Erythroblast (primary cell): ENCODE data around the gene TSSK6.

Source experiments
- DNase-seq, 2 experiments: peaks; one replicate each; lab custom pipeline; 2025; lab: John Stamatoyannopoulos, UW
- GATA1 ChIP-seq: IDR thresholded peaks from 2 replicates; pipeline ENCODE4 v1.6.1; 2011; ENCODE audit warnings: low read depth, mild to moderate bottlenecking, control low read depth, low read length, moderate library complexity
- POLR2A ChIP-seq: IDR thresholded peaks from 2 replicates; pipeline ENCODE4 v1.6.1; 2011; ENCODE audit warnings: mild to moderate bottlenecking, low read length

TSSK6 gene

DNA sequence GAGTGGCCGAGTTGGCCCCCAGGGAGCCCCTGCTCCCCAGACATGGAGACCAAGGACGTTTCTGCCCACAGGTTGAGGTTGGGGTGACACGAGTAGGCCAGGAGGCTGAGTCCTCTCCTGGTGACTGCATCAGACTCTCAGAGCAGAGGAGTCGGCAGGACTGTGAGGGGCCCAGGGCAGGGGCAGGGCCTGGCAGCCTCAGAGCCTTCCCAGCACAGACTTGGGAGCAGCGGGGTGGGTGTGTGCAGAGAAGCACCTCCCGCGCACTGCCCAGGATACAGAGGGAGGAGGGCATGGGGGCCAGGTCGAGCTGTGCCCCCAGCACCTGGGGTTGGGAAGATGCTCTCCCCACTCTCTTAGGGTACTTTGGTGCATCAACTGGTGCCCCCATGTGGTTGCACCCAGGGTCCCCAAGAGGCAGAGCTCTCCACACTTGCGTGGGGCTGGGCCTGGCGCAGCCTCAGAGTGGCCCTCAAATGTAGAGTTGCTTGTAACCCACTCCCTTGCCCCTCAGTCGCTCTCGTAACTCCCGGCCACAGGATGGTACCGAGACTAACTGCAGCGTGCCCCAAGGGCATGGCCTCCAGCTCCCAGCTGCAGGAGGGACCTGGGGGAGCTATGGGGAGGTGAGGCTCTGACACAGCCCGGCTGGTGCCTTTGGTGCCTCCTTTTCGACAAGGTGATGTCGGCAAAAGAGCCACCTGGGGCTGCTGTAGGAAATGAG, 15.9 kb downstream of the TSSK6 start:
- TF ChIP-seq POLR2A (no peak), GATA1 (no peak)
- DNase-seq = no peak

DNA sequence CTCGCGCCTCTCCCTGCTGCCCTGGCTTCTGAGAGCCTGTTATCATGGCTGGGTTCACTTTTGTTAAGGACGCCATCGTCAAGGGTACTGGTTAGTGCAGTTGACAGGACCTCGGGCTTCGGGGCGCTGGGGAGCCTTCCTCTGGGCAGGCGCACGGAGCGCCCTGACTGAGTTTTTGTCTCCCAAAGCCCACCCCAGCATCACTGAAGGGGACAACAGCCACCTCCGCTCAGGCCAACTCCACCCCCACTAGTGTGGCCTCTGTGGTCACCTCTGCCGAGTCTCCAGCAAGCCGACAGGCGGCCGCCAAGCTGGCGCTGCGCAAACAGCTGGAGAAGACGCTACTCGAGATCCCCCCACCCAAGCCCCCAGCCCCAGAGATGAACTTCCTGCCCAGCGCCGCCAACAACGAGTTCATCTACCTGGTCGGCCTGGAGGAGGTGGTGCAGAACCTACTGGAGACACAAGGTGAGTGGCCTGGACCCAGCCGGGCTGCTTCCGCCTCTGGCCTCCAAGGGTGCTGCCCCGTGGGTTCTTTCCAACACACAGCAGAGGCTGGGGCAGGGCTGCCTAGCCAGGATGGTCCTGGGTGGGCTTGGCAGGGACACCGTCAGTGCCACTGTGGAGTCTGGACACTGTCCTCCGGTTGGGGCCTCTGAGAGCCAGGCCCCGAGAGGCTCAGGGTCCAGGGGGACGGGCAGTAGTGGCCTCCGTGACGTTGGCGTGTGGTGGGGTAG, 16.9 kb downstream of the TSSK6 start:
- no peak for DNase-seq
- no peak for TF ChIP-seq POLR2A
- no peak for TF ChIP-seq GATA1

DNA sequence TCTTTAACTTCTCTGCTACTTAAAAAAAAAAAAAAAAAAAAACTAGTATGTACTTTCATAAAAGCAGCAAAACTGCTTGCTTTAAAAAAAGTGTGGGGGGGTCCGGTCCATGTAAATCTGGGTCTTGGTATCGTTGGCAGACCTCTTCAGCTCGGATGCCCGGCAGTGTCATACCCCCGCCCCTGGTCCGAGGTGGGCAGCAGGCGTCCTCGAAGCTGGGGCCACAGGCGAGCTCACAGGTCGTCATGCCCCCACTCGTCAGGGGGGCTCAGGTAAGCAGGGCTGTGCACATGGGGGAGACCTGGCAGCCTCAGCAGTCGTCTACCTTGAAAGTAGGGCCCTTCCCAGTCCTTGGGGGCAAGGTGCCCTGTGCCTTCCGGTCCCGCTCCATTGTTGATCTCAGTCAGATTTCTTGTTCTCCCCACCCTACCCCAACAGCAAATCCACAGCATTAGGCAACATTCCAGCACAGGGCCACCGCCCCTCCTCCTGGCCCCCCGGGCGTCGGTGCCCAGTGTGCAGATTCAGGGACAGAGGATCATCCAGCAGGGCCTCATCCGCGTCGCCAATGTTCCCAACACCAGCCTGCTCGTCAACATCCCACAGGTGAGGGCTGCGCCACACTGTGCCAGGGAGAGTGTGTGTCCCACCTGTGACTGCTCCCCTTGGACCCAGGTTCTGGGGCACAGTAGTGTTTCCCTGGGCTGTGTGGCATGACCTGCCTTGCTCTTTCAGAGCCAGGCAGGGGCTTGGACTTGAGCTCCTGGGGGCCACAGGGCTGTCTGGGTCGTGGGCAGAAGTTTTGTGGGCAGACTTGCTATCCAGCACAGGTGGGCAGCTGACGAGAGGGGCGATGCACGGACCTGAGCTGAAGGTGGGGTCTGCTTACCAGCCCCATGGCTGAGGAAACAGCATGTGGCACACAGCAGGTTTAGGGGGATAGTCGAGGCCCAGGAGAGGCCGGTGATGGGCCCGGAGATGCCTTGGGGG, 19.4 kb downstream of the TSSK6 start:
- no peak for DNase-seq
- TF ChIP-seq POLR2A = no peak

DNA sequence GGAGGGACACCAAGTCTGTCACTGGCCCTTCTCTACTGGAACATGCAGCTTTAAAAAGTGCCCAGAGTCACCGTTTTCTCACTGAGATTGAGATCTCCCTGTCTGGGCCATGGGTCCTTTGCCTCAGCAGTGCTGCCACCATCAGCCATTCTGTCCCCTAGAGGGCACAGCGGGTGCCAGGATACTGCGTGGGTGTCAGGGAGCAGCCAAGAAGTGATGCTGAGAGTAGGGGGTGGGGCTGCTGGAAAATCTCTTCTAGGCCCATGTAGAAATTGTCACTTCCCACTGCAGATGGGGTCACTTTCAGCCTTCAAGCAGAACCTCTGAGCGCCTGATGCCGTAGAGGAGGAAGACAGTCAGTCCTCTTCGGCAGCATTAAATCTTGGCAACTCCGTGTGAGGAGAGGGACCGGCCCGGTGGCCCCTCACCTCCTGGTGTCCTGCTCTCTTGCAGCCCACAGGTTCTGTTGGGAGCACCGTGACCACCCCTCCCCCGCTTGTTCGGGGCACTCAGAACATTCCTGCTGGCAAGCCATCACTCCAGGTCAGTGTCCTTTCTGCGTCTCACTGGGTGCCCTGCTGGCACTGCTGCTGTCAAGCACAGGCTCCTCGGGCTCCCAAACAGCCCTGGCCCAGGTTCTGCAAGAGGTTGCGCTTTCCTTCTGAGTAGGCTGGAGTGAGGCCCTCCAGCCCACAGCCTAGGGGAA, 21.4 kb downstream of the TSSK6 start:
- DNase-seq = no peak
- TF ChIP-seq GATA1 (no peak), POLR2A (no peak)

DNA sequence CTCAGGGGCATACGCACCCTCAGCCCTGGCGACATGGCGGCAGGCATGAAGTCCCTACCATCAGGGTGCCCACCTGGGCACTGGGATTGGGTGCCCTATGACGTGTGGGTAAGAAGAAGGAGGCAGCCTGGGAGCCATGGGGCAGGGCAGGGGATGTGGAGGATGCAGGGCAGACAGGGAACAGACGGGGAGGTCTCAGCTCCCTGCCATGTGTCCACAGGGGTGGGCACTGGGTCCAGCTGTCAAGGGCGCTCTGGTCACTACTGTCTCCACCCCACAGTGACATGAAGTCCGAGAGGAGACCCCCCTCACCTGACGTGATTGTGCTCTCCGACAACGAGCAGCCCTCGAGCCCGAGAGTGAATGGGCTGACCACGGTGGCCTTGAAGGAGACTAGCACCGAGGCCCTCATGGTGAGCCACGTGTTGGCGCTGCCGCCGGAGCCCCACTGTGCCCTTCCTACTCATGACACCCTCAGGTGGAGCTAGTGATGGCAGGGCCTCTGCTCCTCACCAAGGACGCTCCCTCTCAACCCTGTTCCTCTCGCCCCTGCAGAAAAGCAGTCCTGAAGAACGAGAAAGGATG, 23.2 kb downstream of the TSSK6 start:
- DNase-seq = no peak
- TF ChIP-seq GATA1 = no peak
- TF ChIP-seq POLR2A = no peak

DNA sequence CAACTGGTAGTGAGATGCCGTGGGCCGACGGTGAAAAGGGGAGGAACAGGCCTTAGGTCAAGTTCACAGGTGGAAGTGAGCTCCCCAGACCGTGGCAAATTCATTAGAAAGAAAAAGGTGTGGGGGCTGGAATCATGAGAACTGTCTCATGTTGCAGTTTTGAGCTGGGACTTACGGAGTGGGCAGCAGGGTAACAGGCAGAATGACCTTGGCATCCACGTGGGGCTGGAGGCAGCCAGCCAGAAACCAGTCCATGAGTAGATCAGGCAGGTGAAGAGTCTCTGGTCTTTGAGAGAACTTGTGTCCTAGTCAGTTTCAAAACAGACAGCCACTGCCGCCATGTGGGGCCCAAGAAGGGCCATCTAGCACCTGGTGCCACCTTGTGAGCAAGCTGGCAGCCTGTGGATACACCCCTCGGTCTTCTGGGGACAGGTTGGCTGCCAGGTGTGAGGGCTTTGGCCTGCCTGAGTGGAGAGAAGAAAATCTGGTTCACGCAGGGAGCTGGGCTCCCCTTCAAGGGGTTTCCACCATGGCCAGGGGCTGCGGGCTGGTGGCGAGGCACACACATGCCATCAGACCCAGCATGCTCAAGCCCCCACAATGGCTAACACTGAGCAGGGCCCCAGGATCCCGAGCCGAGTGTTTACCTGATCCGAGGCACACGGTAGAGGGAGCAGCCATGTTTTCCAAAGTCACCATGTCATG, 23.9 kb downstream of the TSSK6 start:
- DNase-seq = no peak
- TF ChIP-seq GATA1 = no peak
- TF ChIP-seq POLR2A = no peak

DNA sequence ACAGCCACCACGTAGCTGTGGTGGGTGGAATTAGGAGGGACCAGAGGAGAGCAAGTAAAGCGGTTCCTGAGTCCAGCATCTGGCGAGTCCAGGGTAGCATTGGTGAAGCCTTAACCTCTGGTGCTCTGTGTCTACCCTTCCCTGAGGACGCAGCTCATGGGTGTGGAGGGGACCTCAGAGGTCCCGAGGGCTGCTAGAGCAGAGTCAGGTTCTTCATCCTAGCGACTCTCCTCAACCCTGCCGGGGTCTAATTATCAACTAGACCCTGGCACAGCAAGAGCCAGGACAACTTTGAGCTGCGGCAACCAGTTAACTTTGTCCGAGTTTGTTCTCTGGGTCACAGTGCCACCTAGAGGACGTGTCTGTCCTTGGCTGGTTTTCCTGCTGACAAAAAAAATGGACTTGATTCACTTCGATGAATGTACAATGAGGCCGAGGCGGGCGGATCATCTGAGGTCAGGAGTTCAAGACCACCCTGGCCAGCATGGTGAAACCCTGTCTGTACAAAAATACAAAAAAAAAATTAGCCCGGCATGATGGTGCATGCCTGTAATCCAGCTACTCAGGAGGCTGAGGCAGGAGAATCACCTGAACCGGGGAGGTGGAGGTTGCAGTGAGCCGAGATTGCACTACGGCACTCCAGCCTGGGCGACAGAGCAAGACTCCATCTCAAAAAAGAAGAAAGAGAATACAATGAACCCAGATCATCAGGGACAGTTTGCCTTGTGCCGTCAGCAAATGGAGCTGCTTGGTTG, 25.0 kb downstream of the TSSK6 start:
- no peak for TF ChIP-seq POLR2A
- TF ChIP-seq GATA1 = no peak
- DNase-seq = peak; percentile 85 to 92

DNA sequence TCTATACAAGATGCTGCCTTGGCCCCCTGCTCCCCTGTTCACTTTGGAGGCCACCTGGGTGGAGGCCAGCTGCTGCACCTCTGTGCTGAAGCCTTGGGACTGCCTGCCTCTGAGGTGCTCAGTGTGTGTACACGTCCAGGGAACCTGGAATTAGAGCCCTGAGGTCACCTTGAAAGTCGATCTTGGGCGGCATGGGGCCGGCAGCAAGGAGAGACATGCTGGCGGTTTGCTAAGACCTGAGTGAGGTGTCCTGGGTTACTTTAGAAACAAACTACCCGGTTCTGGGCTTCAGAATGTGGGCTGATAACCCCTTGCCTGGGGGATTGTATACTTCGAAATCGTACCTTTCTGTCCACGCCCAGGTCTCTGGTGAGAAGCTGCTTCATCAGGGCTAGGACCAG, 25.5 kb downstream of the TSSK6 start:
- no peak for DNase-seq
- no peak for TF ChIP-seq GATA1
- no peak for TF ChIP-seq POLR2A

DNA sequence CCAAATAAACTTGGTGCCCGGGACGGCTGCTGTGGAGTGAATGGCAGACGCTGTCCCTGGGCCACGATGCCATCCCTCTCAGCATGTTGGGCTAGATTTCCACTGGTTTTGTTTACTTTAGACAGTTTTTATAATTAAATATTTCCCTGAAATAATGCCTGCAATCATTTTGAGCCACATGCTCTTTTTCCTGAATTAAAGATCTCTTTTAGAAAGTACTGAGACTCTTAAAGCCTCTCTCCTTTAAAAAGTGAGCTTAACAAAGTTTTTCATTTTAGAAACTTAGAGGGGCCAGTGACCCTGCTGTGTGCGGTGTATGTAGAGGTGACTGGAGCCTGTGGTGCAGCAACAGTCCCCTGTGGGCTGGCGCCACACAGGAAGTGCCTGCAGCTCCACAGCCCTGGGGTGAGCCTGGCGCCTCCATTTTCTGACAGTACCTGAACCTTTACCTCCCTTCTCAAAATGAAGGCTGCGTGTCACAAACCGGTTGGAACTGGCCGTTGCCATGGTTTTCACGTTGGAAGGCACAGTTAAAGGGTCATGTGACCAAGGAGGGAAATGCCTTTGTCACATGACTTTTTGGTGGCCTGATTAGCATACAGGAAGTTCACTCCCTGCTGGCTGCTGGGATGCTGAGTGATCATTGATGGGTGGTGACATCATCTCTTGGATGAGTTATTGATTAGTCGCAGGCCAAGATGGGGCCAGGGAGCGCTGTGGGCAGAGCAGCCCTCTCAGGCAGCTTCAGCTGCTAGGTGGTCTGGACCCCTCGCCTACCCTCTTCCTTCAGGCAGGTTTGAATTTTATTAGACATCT, 26.3 kb downstream of the TSSK6 start:
- DNase-seq = peak; percentile 96
- peak; percentile 41 for TF ChIP-seq POLR2A
- no peak for TF ChIP-seq GATA1

DNA sequence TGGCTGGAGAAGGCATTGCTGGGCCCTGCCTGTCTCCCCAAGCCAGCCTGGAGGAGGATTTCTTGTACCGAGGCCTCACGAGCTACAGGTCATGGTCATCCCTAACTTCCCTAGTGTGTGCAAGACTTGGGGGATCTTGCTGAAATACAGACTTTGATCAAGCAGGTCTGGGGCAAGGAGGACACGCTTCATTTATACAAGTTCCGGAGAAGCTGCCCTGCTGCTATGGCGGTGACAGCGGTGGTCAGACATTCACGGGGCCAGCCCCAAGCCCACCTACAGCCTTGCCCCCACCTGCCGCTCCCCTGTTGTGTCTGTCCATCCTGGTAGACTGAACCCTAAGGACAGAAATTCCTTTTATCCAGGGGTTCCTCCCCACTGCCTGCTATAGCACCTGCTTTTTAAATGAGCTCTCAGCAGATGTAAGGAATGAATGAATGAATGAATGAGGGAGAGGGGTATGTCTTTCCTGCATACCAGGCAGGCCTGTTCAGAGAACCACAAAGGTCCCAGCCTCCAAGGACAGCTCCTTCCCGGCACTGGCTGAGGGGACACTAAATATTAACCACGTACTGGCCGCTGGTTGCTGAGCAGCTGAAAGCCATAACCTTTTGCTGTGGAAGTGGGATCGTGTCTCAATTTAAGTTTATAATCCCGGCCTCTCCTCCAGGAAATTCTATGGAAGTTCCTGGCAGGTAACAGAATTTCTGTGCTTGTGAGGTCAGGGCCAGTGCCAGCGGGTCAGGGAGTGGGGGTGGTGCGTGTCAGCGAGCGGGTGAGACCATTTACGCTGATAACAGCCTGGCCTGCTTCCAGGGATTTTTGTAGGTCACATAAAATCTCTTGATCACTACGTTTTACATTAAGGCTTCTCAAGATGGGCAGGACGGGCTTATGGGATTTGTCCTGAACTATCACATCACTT, 27.1 kb downstream of the TSSK6 start:
- TF ChIP-seq GATA1 = no peak
- TF ChIP-seq POLR2A = no peak
- DNase-seq = peak; percentile 90 to 91
